ENCODE data around the gene ZNF860.

The ZNF860 gene

GRCh38 chr3:31981206-31982181, at the start of gene ZNF860, which contains the start of gene OSBPL10:
TSS of gene ZNF860 (plus strand) at chr3:31981750. CDS start at chr3:31989080, 7,330 bp downstream.
TSS of gene OSBPL10 (minus strand) at chr3:31981262. CDS start at chr3:31981179, 83 bp downstream.
- H3K4me3 ChIP-seq (ENCODE audit: low read depth, low read length), result no peak within 1 kb of the TSS
- TF ChIP-seq POLR2A (IDR thresholded peaks at IDR 0.05; ENCODE audit: extremely low read depth, insufficient read length) (no peak), MYC (IDR thresholded peaks at IDR 0.05; ENCODE audit: low read depth, low read length) (no peak), MAX (IDR thresholded peaks at IDR 0.05; ENCODE audit: low read depth, low read length) (no peak), CTCF (IDR thresholded peaks at IDR 0.05; ENCODE audit: low read depth, low read length) (no peak)
- peak; percentile 29 for DNase-seq (ENCODE audit: low read depth)

GRCh38 chr3:31932990-31933389, 48.6 kb upstream of the ZNF860 start:
- no peak for TF ChIP-seq MYC (IDR thresholded peaks at IDR 0.05; ENCODE audit: low read depth, low read length)
- no peak for TF ChIP-seq MAX (IDR thresholded peaks at IDR 0.05; ENCODE audit: low read depth, low read length)
- no peak for TF ChIP-seq CTCF (IDR thresholded peaks at IDR 0.05; ENCODE audit: low read depth, low read length)
- no peak for TF ChIP-seq POLR2A (IDR thresholded peaks at IDR 0.05; ENCODE audit: extremely low read depth, insufficient read length)
- DNase-seq (ENCODE audit: low read depth), result peak; percentile 57

GRCh38 chr3:31934018-31934417, 47.5 kb upstream of the ZNF860 start:
- DNase-seq (ENCODE audit: low read depth), result peak; percentile 79
- H3K4me3 ChIP-seq (ENCODE audit: low read depth, low read length), result no peak overlapping the region
- no peak for TF ChIP-seq MAX (IDR thresholded peaks at IDR 0.05; ENCODE audit: low read depth, low read length)
- TF ChIP-seq POLR2A (IDR thresholded peaks at IDR 0.05; ENCODE audit: extremely low read depth, insufficient read length), result no peak
- TF ChIP-seq MYC (IDR thresholded peaks at IDR 0.05; ENCODE audit: low read depth, low read length), result no peak
- TF ChIP-seq CTCF (IDR thresholded peaks at IDR 0.05; ENCODE audit: low read depth, low read length), result no peak

More at GRCh38 chr3:31932990-31933389, 48.6 kb upstream of the ZNF860 start:
- H3K4me3 ChIP-seq (ENCODE audit: low read depth, low read length), result no peak overlapping the region

GRCh38 chr3:31934866-31935265, 46.7 kb upstream of the ZNF860 start:
- H3K4me3 ChIP-seq (ENCODE audit: low read depth, low read length), result no peak overlapping the region
- no peak for DNase-seq (ENCODE audit: low read depth)
- TF ChIP-seq POLR2A (IDR thresholded peaks at IDR 0.05; ENCODE audit: extremely low read depth, insufficient read length) (no peak), MAX (IDR thresholded peaks at IDR 0.05; ENCODE audit: low read depth, low read length) (no peak), CTCF (IDR thresholded peaks at IDR 0.05; ENCODE audit: low read depth, low read length) (no peak)

- DNase-seq (ENCODE audit: low read depth), result no peak
- TF ChIP-seq MYC (IDR thresholded peaks at IDR 0.05; ENCODE audit: low read depth, low read length), result no peak
- TF ChIP-seq POLR2A (IDR thresholded peaks at IDR 0.05; ENCODE audit: extremely low read depth, insufficient read length), result no peak
- no peak for TF ChIP-seq CTCF (IDR thresholded peaks at IDR 0.05; ENCODE audit: low read depth, low read length)
- no peak for TF ChIP-seq MAX (IDR thresholded peaks at IDR 0.05; ENCODE audit: low read depth, low read length)
- H3K4me3 ChIP-seq (ENCODE audit: low read depth, low read length), result no peak overlapping the region
Observed at GRCh38 chr3:31936420-31937060, 45.0 kb upstream of the ZNF860 start.
